Lung (tissue), 12 donors: Measurements from ENCODE around the gene DIS3L. TPM values are rescaled to one million over a fixed set of nuclear protein-coding genes. Genes with fewer than 3 reads are reported as not detected.

Experiments
- ATAC-seq: fragments of 200-7000 bp; cut with Tn5 transposase; one replicate; pipeline ENCODE4 v1.9.1; 2020; ENCODE audit warnings: moderate number of reproducible peaks; ENCODE audit not compliant: insufficient read depth, low FRiP score
- DNase-seq, 3 donors: peaks; one replicate each; pipeline ENCODE4 v3.0.0-alpha.2; 2013 to 2017
- H3K27ac ChIP-seq, 2 donors: one replicate each; pipeline ENCODE4 v1.5.1; 2013; ENCODE audit warnings: mild to moderate bottlenecking in 2 of 2, moderate library complexity in 2 of 2, control low read depth in 1 of 2, inconsistent platforms in 1 of 2, low read depth in 1 of 2, low read length in 1 of 2
- H3K27me3 ChIP-seq, 3 donors: one replicate each; pipeline ENCODE4 v1.5.1; 2013; ENCODE audit warnings: low read length in 2 of 3; ENCODE audit not compliant: control insufficient read depth in 3 of 3, insufficient read depth in 3 of 3
- H3K36me3 ChIP-seq, 4 donors: one replicate each; pipeline ENCODE4 v1.5.1; 2013; ENCODE audit warnings: low read length in 4 of 4, mild to moderate bottlenecking in 1 of 4, moderate library complexity in 1 of 4; ENCODE audit not compliant: control insufficient read depth in 4 of 4, insufficient read depth in 4 of 4
- H3K4me1 ChIP-seq, 5 donors: one replicate each; pipeline ENCODE4 v1.5.1; 2013; ENCODE audit warnings: low read length in 5 of 5, mild to moderate bottlenecking in 2 of 5, moderate library complexity in 1 of 5; ENCODE audit not compliant: control insufficient read depth in 5 of 5, insufficient read depth in 5 of 5
- H3K4me3 ChIP-seq: one replicate; pipeline ENCODE4 v1.5.1; 2013; ENCODE audit warnings: mild to moderate bottlenecking, control low read depth, moderate library complexity
- H3K9ac ChIP-seq, 2 donors: one replicate each; pipeline ENCODE4 v1.5.1; 2013; ENCODE audit warnings: low read length in 2 of 2, control low read depth in 1 of 2; ENCODE audit not compliant: insufficient read depth in 1 of 2
- H3K9me3 ChIP-seq, 4 donors: one replicate each; pipeline ENCODE4 v1.5.1; 2013; ENCODE audit warnings: low read length in 3 of 4, mild to moderate bottlenecking in 1 of 4, moderate library complexity in 1 of 4; ENCODE audit not compliant: control insufficient read depth in 4 of 4, insufficient read depth in 3 of 4
- CTCF ChIP-seq: IDR thresholded peaks from 2 replicates; pipeline ENCODE4 v1.5.1; 2012; ENCODE audit warnings: mild to moderate bottlenecking; ENCODE audit errors: control extremely low read depth, extremely low read depth
- WGBS, 2 donors: extraction: QIAGEN DNeasy Blood & Tissue Kit; methylation state at CpG; one replicate each; pipeline ENCODE4 v1.1.7; 2013; 5-methylcytosine and 5-hydroxymethylcytosine counted together
- polyA plus RNA-seq, 2 donors: library from polyadenylated mRNA; stranded (reverse); fragments of 200-250 nt; gene quantifications; one replicate each; pipeline ENCODE4 v1.2.1, GENCODE V29; 2013
- total RNA-seq, 2 donors: library from RNA; depleted of rRNA in 1 of 2; stranded (reverse); fragments of >200 nt in 1 of 2; gene quantifications; one replicate each; pipeline ENCODE4 v1.2.1, GENCODE V29; 2014 to 2021
- donor health status: control.
- donor health status: control.
- donor health status: Bipolar disorder and iron deficiency.
- donor health status: healthy.
- donor health status: DM: yes; HTN: yes; CAD: no.

DIS3L gene
- total and polyA plus RNA-seq, 4 donors: 8.0 to 43.7 (median 20.3) TPM

GRCh38 chr15:66362776-66363175 is 69.4 kb downstream of the DIS3L start:
- no peak for ATAC-seq
- Histone ChIP-seq H3K9ac (no peak overlapping the region), H3K9me3 (no peaks in the 10 kb centered on the region), H3K4me3 (no peak overlapping the region), H3K27me3 (no peaks in the 10 kb centered on the region), H3K4me1 (no peaks in the 10 kb centered on the region), H3K27ac (no peak overlapping the region), H3K36me3 (no peaks in the 10 kb centered on the region)
- DNase-seq: no peak
- no peak for TF ChIP-seq CTCF
- 95 to 97% methylated on average over 1 of the region's 1 CpG for WGBS, 2 donors

GRCh38 chr15:66364944-66365528 is 71.7 kb downstream of the DIS3L start:
- DNase-seq: no peak
- no peak overlapping the region for H3K4me3 ChIP-seq
- 91 to 92% methylated on average over 3 of the region's 3 CpGs for WGBS, 2 donors
- H3K4me1 ChIP-seq: peaks cover 0 to 1% (median 0%) of the 10 kb centered on the region in 5 donors
- H3K9me3 ChIP-seq: no peaks in the 10 kb centered on the region
- TF ChIP-seq CTCF: no peak
- no peaks in the 10 kb centered on the region for H3K36me3 ChIP-seq
- no peak overlapping the region for H3K9ac ChIP-seq
- no peaks in the 10 kb centered on the region for H3K27me3 ChIP-seq
- ATAC-seq: no peak
- H3K27ac ChIP-seq: no peak overlapping the region

- peak overlapping the region; percentile 50 to 88 for H3K27ac ChIP-seq
- no peak overlapping the region for H3K4me3 ChIP-seq
- no peak for TF ChIP-seq CTCF
- 7 to 15% methylated on average over 12 of the region's 12 CpGs for WGBS, 2 donors
- no peak for ATAC-seq
- peak; percentile 15 to 67 (median 64) for DNase-seq
- peaks cover 0 to 2% (median 0%) of the 10 kb centered on the region in 4 donors for H3K9me3 ChIP-seq
- peak overlapping the region in 1 of 2 donors; percentile 36 for H3K9ac ChIP-seq
- H3K4me1 ChIP-seq: peaks cover 0 to 3% (median 0%) of the 10 kb centered on the region in 5 donors
- no peaks in the 10 kb centered on the region for H3K27me3 ChIP-seq
- no peaks in the 10 kb centered on the region for H3K36me3 ChIP-seq
Measured at GRCh38 chr15:66369773-66370651, 76.6 kb downstream of the DIS3L start.
